T-helper 17 cell (primary cell): ENCODE results near the gene ANK2. TPM values are rescaled to one million over a fixed set of nuclear protein-coding genes. Genes with fewer than 3 reads are reported as not detected.
A peak's percentile ranks its signal among the peaks of the same experiment; 100 is the strongest.

Experiments
- ATAC-seq: fragments of 150-1000 bp; cut with Tn5 transposase; 2 replicates; pipeline ENCODE4 v1.10.0; 2021; ENCODE audit warnings: mild to moderate bottlenecking, moderate library complexity
- DNase-seq, 3 donors: peaks; one replicate each; pipeline versions ENCODE4 v3.0.0 to v3.0.0-alpha.2; 2020 to 2021
- H3K9me3 ChIP-seq: one replicate; pipeline ENCODE4 v1.7.0; 2013; ENCODE audit warnings: low read length, mild to moderate bottlenecking; ENCODE audit not compliant: control insufficient read depth, poor library complexity, severe bottlenecking
- H3K27ac Mint-ChIP-seq: one replicate; pipeline ENCODE4 v1.8.0; 2022; ENCODE audit warnings: mild to moderate bottlenecking, moderate library complexity, mixed read lengths
- H3K27me3 Mint-ChIP-seq: one replicate; pipeline ENCODE4 v1.8.0; 2022; ENCODE audit warnings: mixed read lengths
- H3K36me3 Mint-ChIP-seq: one replicate; pipeline ENCODE4 v1.8.0; 2022; ENCODE audit warnings: low read depth, mixed read lengths
- H3K4me1 Mint-ChIP-seq: one replicate; pipeline ENCODE4 v1.8.0; 2022; ENCODE audit warnings: mild to moderate bottlenecking, mixed read lengths
- H3K4me3 Mint-ChIP-seq: one replicate; pipeline ENCODE4 v1.8.0; 2022; ENCODE audit warnings: mild to moderate bottlenecking, moderate library complexity, mixed read lengths
- total RNA-seq, 4 donors: library from RNA in 2 of 4; stranded (reverse) in 2 of 4; gene quantifications; one replicate each; pipeline ENCODE4 v1.2.3 and lab custom pipeline; 2022 to 2026

The ANK2 gene
- total RNA-seq, 2 donors from 2014 or later, result 0.25 to 1.2 TPM

DNA sequence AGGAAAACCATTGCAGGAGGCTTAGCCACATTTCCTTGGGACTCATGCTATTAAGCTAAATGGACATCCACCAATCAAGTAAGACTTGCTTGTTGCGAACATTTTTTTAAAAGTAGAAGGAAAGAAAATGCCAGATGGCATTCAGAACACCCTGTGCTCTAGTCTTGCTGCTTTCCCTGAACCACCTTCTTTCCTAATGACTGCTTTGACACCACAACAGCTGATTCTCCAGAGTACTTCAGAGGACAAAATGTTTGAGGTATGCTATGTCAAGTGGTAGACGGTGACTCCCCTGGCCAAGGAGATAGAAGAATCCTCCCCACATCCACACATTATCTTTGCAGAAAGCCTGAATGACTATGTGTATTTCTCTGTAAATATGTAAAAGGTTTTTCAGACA lies 65.4 kb downstream of the ANK2 start:
- H3K9me3 ChIP-seq, result no peaks in the 10 kb centered on the region
- peaks cover 37% of the 10 kb centered on the region for H3K27me3 Mint-ChIP-seq
- H3K4me3 Mint-ChIP-seq, result no peak overlapping the region
- H3K36me3 Mint-ChIP-seq, result no peaks in the 10 kb centered on the region
- no peaks in the 10 kb centered on the region for H3K4me1 Mint-ChIP-seq
- ATAC-seq (no peak), DNase-seq (no peak)
- no peak overlapping the region for H3K27ac Mint-ChIP-seq

DNA sequence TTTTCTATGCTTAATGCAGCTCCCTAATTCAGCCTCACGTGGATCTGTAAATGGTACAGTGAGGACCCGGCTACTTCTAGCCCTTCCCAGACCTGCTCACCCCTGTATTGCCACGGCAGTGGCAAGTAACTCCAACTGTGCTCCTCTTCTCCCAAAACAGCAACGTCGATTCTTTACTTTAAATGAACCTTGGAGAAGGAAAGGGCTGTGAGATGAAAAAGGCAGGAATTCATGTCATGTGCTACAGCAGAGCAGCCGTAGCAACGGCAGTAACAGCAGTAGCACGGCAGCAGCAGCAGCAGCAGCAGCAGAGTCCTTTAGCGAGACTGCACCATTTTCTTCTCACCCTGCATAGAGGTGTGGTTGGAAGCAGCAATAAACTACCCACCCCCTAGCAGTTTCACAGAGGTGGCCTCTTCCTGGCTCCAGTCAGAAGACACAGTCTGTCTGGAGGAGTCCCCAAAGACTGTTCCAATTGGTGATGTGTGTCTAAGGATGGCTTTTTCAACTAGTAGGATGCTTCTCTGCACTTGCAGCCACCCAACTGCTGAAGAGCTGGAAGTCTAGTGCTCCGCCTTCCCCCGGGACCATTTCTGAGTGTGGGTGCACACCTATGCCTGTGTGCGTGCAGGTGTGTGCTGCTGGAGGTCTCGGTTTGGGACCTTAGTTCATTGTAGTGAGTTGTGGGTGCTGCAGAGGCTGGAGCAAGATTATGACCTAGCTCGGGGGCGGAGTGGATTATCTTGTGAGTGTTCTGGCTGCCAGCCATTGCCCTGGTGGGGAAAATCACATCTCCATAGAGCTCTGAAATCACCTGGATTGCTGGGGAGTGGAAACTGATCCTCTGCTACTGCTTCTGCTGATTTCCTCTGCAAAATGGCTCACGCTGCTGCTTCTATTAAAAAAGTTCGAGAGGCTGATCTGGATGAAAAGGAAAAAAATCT lies 67.2 kb downstream of the ANK2 start:
- H3K9me3 ChIP-seq, result no peaks in the 10 kb centered on the region
- ATAC-seq (no peak), DNase-seq (no peak)
- H3K4me1 Mint-ChIP-seq, result no peaks in the 10 kb centered on the region
- no peak overlapping the region for H3K4me3 Mint-ChIP-seq
- no peak overlapping the region for H3K27ac Mint-ChIP-seq
- H3K27me3 Mint-ChIP-seq, result peaks cover 37% of the 10 kb centered on the region
- H3K36me3 Mint-ChIP-seq, result no peaks in the 10 kb centered on the region

DNA sequence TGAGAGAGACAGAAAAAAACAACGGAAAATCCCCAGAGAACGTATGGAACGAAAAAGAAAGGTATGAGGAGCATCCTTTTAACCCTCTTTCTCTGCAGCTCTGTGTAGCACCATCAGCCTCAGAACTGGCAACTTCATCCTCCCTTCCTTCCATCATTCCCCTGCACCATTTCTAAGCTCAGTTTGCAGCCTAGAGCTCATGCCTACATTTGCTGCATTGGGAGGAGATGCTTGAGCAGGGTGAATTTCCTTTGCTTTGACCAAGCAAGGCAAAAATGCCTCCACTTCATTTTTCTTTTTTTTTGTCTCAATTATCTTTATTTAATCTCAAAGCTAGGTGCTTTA lies 67.9 kb downstream of the ANK2 start:
- Mint-ChIP-seq H3K4me3 (no peak overlapping the region), H3K4me1 (no peaks in the 10 kb centered on the region), H3K27me3 (peaks cover 37% of the 10 kb centered on the region), H3K27ac (no peak overlapping the region), H3K36me3 (no peaks in the 10 kb centered on the region)
- H3K9me3 ChIP-seq, result no peaks in the 10 kb centered on the region
- no peak for DNase-seq
- ATAC-seq, result no peak

DNA sequence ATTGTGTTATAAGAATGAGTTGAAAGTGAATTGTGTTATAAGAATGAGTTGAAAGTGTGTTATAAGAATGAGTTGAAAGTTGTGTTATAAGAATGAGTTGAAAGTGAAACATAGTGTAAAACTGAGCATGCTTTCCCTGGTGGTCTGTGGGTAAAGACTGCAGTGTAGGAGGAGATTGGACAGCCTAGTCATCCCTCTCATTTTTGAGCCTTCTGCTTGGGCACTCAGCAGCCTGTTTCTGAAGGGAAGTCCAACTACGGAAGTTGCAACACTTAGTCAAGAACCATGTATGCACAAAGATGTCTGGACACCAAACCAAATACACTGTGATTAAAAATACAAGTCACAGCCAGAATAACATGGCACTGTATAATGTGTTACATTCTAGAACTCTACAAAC lies 72.6 kb downstream of the ANK2 start:
- Mint-ChIP-seq H3K27ac (no peak overlapping the region), H3K27me3 (peaks cover 14% of the 10 kb centered on the region), H3K36me3 (no peaks in the 10 kb centered on the region), H3K4me1 (no peaks in the 10 kb centered on the region), H3K4me3 (no peak overlapping the region)
- ATAC-seq (no peak), DNase-seq (no peak)
- H3K9me3 ChIP-seq, result no peaks in the 10 kb centered on the region

DNA sequence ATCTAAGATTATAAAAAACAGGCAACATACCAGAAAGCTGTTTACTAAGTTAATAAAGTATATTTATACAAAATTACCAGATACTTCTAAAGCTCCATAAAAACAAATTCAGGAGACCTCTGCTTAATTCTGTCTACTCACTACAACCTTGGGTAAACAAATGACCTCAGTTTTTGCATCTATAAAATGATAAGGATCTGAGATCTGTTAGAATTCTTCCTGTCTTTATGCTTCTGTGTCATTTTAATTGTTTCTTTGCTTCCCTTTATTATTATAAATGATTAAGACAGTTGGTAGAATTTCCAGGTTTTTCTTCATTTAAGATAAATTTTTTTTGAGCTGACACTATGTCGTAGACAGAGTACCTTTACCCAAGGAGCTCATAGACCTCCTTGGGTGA lies 76.0 kb downstream of the ANK2 start:
- no peaks in the 10 kb centered on the region for H3K4me1 Mint-ChIP-seq
- no peaks in the 10 kb centered on the region for H3K9me3 ChIP-seq
- H3K36me3 Mint-ChIP-seq, result no peaks in the 10 kb centered on the region
- H3K27ac Mint-ChIP-seq, result no peak overlapping the region
- no peak for ATAC-seq
- DNase-seq, result no peak
- no peak overlapping the region for H3K4me3 Mint-ChIP-seq
- peaks cover 9% of the 10 kb centered on the region for H3K27me3 Mint-ChIP-seq

DNA sequence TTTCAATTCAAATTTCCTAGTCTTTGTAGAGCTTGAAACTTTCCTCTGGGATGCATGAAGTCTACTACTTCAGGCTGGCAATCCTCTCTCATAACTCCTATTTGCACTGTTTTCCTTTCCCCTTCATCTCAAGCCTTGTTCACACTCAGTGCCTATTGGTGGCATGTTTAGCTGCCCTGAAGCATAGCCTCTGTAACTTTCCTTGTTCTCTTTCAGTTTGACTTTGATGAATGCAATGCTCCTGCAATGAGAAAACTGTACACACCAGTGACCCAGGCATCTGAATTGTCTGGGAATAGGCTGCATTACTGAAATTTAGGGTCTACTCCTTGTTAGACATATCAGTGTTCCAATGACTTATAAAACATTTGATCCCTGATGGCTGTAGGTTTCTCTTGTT lies 81.7 kb downstream of the ANK2 start:
- no peaks in the 10 kb centered on the region for H3K9me3 ChIP-seq
- no peak overlapping the region for H3K27ac Mint-ChIP-seq
- no peak overlapping the region for H3K4me3 Mint-ChIP-seq
- H3K4me1 Mint-ChIP-seq, result no peaks in the 10 kb centered on the region
- no peaks in the 10 kb centered on the region for H3K36me3 Mint-ChIP-seq
- peaks cover 32% of the 10 kb centered on the region for H3K27me3 Mint-ChIP-seq
- no peak for ATAC-seq
- DNase-seq, result no peak

DNA sequence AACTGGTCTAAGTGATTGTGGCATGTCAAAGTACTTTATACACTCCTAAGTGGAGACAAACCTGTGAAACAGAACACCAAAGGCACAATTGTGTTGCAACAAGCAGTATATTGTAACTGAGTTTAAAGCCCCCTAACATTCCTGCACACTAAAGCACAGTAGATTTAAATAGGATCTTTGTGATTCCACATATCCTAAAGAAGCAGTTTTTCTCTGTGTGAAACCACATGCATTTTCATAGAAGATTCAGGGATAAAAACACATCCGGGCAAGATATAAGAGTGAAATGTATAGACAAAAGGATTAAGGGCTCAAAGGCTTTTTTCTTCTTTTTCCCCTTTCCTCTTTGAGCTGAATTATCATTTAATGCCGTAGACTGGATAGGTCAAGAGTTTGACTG lies 82.2 kb downstream of the ANK2 start:
- no peaks in the 10 kb centered on the region for H3K36me3 Mint-ChIP-seq
- peaks cover 30% of the 10 kb centered on the region for H3K27me3 Mint-ChIP-seq
- ATAC-seq, result no peak
- no peak overlapping the region for H3K27ac Mint-ChIP-seq
- no peak overlapping the region for H3K4me3 Mint-ChIP-seq
- no peak for DNase-seq
- H3K9me3 ChIP-seq, result no peaks in the 10 kb centered on the region
- no peaks in the 10 kb centered on the region for H3K4me1 Mint-ChIP-seq

DNA sequence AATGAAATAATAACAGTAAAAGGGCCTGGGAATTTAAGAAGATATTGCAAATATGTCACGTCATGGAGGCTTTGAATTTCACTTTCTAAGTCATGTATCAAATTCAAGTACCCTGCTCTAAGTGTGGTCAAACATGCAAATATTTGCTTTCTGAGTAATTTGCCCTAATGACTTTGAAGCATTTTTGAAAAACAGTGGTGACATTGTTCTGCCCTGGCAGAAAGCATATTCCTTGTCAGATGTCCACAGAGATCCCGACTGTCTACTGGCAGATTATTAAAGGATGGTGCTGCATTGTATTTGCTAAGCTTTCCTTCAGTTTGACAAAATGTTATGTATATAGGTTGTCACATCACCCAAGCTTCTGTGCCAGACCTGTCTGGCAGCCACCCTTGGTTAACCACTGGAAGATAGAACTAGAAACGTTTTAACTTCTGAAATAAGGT lies 92.5 kb downstream of the ANK2 start:
- H3K27ac Mint-ChIP-seq, result no peak overlapping the region
- H3K4me3 Mint-ChIP-seq, result no peak overlapping the region
- H3K9me3 ChIP-seq, result no peaks in the 10 kb centered on the region
- H3K27me3 Mint-ChIP-seq, result peaks cover 6% of the 10 kb centered on the region
- DNase-seq (no peak), ATAC-seq (no peak)
- H3K4me1 Mint-ChIP-seq, result no peaks in the 10 kb centered on the region
- no peaks in the 10 kb centered on the region for H3K36me3 Mint-ChIP-seq

DNA sequence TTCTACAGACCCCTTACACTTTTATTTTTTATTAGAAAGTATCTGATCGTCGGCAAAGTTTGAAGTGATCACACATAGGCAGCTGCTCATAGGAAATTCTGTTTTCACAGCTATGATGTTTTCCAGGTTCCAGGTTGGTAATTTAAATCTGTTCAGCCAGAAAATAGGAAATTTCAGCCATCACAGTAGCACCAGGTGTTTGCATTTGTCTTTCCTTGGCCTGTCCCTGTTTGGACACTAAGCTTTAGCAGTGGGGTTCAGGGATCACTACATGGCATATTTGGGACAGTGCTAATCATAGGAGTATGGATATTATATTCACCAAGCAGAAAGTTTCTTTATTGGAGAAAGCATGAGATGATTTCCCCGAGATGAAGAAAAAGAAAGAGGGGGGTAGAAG lies 92.9 kb downstream of the ANK2 start:
- H3K27ac Mint-ChIP-seq, result no peak overlapping the region
- H3K27me3 Mint-ChIP-seq, result peaks cover 6% of the 10 kb centered on the region
- no peaks in the 10 kb centered on the region for H3K9me3 ChIP-seq
- ATAC-seq (no peak), DNase-seq (no peak)
- H3K36me3 Mint-ChIP-seq, result no peaks in the 10 kb centered on the region
- no peaks in the 10 kb centered on the region for H3K4me1 Mint-ChIP-seq
- H3K4me3 Mint-ChIP-seq, result no peak overlapping the region

DNA sequence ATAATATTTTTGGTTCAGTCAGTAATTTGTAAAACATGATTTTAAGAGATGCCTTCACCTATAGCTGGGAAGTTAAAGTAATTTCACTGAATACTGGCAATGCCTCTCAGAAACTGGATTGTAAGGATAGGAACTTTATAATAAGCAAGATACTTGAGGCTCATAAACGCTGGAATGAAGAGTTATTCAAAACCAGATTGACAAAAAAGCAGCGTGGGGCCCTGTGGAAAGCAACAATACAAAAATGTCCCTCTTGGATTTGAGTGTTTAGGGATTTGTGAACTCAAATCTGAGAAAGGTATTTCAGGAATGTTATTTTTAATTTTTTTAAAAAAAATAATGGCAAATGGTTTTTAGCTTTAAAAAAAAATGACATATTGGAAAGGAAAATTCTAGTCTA lies 94.6 kb downstream of the ANK2 start:
- peaks cover 14% of the 10 kb centered on the region for H3K27me3 Mint-ChIP-seq
- H3K36me3 Mint-ChIP-seq, result no peaks in the 10 kb centered on the region
- DNase-seq (no peak), ATAC-seq (no peak)
- no peak overlapping the region for H3K27ac Mint-ChIP-seq
- no peak overlapping the region for H3K4me3 Mint-ChIP-seq
- no peaks in the 10 kb centered on the region for H3K4me1 Mint-ChIP-seq
- H3K9me3 ChIP-seq, result no peaks in the 10 kb centered on the region

DNA sequence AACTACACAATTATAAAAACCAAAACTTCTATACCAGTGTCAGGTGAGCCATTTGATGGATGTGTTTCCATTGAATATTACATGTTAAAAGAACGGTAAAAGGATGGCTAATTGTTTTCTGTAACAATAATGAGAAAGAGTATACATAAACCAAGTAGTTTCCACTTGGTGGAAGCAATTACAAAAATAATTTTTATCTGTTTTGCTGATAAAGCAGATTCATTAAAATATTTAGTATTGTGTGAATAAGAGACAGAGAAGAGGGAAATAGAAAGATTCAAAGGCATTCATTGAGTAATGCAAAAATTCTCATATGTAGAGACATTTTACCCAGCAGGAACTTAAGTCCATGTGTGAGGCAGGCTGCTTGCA lies 95.7 kb downstream of the ANK2 start:
- H3K4me3 Mint-ChIP-seq, result no peak overlapping the region
- H3K36me3 Mint-ChIP-seq, result no peaks in the 10 kb centered on the region
- no peaks in the 10 kb centered on the region for H3K4me1 Mint-ChIP-seq
- peaks cover 9% of the 10 kb centered on the region for H3K27me3 Mint-ChIP-seq
- DNase-seq, result no peak
- H3K27ac Mint-ChIP-seq, result no peak overlapping the region
- H3K9me3 ChIP-seq, result no peaks in the 10 kb centered on the region
- ATAC-seq, result no peak

DNA sequence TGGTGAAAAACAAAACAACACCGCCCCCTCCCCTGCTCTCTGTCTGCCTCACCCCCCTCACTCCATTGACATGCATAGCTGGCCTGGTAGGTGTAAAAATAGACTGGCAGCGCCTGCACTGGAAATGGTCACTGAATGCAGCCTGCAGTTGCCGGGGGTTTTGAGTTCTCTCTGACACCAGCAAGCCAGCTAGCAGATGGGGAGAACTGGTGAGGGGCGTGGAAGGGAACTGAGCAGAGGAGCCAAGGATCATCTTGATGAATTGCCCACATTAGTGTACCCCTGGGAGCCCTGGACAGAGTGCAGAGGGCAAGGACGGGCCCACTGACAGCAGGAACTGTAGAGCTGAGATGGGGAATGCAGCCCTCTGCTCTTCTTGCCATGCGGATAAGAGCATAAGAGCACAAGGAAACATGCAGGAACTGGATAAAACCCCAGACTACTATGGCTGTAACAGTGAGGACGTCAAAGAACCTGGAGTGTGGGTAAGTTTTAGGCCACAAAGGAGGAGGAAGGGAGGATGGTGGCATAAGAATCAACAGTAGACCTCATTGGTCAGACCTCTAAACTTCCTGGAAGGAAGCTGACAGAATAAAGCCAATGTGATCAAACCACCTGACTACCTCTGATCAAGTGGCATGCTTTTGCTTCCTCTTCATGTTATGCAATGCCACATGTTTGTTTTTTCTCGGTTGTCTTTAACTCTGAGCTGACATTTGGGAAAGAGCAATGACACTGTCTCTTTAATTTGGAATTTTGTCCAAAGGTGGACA lies 96.3 kb downstream of the ANK2 start:
- ATAC-seq, result no peak
- no peak for DNase-seq
- H3K36me3 Mint-ChIP-seq, result no peaks in the 10 kb centered on the region
- H3K27ac Mint-ChIP-seq, result no peak overlapping the region
- no peaks in the 10 kb centered on the region for H3K4me1 Mint-ChIP-seq
- H3K27me3 Mint-ChIP-seq, result peaks cover 9% of the 10 kb centered on the region
- no peaks in the 10 kb centered on the region for H3K9me3 ChIP-seq
- no peak overlapping the region for H3K4me3 Mint-ChIP-seq

DNA sequence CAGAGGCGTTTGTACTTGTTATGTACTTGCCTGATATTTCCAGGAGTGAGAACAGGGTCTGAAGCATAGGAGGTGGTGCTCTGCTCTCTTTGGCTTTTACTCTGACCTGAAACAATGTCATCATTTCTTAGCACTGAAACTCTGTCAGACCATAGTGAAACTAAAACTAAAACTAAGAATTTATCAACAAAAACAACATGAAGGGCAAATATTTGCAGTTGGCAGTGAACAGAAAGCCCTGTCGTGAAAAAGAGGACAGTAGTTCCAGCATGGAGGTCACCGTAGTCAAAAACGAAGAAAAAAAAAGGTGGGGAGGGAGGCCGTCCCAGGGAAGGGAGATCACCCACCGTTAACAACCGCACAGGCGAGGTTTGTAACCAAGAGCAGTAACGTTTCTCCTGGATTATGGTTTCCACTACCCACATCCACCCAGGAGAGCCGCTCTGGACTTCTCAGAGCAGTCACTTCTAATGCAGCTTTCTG lies 97.5 kb downstream of the ANK2 start:
- Mint-ChIP-seq H3K36me3 (no peaks in the 10 kb centered on the region), H3K27ac (no peak overlapping the region), H3K27me3 (peaks cover 9% of the 10 kb centered on the region), H3K4me3 (peak overlapping the region; percentile 79), H3K4me1 (no peaks in the 10 kb centered on the region)
- no peak for DNase-seq
- H3K9me3 ChIP-seq, result no peaks in the 10 kb centered on the region
- no peak for ATAC-seq
